C4-2B (cell line): Measurements from ENCODE around the gene CHRNA3.
A peak's percentile ranks its signal among the peaks of the same experiment; 100 is the strongest.

ENCODE experiments used
- H3K27ac ChIP-seq: fragments of 450-650 bp; 2 replicates; pipeline ENCODE4 v1.5.1; 2017
- CTCF ChIP-seq: fragments of 450-650 bp; conservative IDR thresholded peaks from 2 replicates; pipeline ENCODE4 v1.5.1; 2017; ENCODE audit warnings: mild to moderate bottlenecking
- ZFX ChIP-seq: fragments of 450-650 bp; IDR thresholded peaks from 2 replicates; pipeline ENCODE4 v1.6.1; 2017

Gene CHRNA3

GRCh38 chr15:78642331-78642730, 21.5 kb upstream of the CHRNA3 start:
- TF ChIP-seq ZFX (no peak), CTCF (no peak)
- H3K27ac ChIP-seq, result no peak overlapping the region

- no peak overlapping the region for H3K27ac ChIP-seq
- TF ChIP-seq ZFX, result no peak
Observed at GRCh38 chr15:78641749-78642275, 21.0 kb upstream of the CHRNA3 start.

- TF ChIP-seq ZFX (no peak), CTCF (no peak)
- H3K27ac ChIP-seq, result no peak within 1 kb of the TSS
Observed at GRCh38 chr15:78641102-78641748, 20.4 kb upstream of the CHRNA3 start, which contains the start of gene CHRNB4. Gene CHRNB4 (minus strand): TSS chr15:78641210. CDS start chr15:78641133, 77 bp downstream.

GRCh38 chr15:78640527-78641101, 19.8 kb upstream of the CHRNA3 start:
- TF ChIP-seq ZFX (no peak), CTCF (no peak)
- H3K27ac ChIP-seq, result no peak overlapping the region

GRCh38 chr15:78638658-78639314, 18.0 kb upstream of the CHRNA3 start:
- no peak overlapping the region for H3K27ac ChIP-seq
- TF ChIP-seq CTCF (peak; percentile 84), ZFX (no peak)

- no peak overlapping the region for H3K27ac ChIP-seq
- TF ChIP-seq CTCF (no peak), ZFX (no peak)
Observed at GRCh38 chr15:78637776-78638435, 17.1 kb upstream of the CHRNA3 start.

- no peak overlapping the region for H3K27ac ChIP-seq
- TF ChIP-seq ZFX (no peak), CTCF (no peak)
Observed at GRCh38 chr15:78636378-78636859, 15.6 kb upstream of the CHRNA3 start.
